GM12801 (cell line): ENCODE measurements around the gene MMP7.

Experiments used
- TF ChIP-seq, protein P1 (sequence below): IDR thresholded peaks from one replicate; pipeline ENCODE4 v1.5.1; 2011; ENCODE audit warnings: control low read depth; ENCODE audit not compliant: insufficient read length; ENCODE audit errors: extremely low read depth

MMP7 gene

DNA sequence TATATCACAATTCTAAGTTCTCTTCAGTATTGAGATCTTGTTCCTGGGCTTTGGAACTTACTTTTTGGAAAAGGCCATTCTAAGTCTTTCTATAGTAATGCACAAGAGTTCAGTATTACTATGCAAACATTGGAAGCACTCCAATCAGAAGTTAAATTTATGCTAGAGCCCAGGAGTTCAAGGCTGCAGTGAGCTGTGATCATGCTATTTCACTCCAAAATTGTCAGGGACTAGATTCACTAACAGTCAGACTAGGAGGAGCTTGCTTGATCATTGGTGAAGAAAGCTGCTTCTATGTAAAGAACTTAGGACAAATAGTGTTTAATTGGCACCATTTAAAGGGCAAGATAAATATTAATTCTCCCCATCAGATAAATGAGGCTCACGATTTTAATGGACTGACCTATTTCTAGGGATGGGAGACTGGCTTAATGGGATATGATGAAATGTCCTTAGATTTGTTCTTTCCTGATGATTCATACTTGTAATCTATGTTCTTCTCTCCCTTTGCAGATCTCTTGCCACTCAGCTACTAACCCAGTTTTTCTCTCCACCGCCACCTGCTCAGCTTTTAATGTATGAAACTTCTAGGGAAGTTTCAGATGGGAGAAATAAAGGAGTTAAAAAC, 45.3 kb downstream of the MMP7 start:
- TF ChIP-seq, protein P1, sequence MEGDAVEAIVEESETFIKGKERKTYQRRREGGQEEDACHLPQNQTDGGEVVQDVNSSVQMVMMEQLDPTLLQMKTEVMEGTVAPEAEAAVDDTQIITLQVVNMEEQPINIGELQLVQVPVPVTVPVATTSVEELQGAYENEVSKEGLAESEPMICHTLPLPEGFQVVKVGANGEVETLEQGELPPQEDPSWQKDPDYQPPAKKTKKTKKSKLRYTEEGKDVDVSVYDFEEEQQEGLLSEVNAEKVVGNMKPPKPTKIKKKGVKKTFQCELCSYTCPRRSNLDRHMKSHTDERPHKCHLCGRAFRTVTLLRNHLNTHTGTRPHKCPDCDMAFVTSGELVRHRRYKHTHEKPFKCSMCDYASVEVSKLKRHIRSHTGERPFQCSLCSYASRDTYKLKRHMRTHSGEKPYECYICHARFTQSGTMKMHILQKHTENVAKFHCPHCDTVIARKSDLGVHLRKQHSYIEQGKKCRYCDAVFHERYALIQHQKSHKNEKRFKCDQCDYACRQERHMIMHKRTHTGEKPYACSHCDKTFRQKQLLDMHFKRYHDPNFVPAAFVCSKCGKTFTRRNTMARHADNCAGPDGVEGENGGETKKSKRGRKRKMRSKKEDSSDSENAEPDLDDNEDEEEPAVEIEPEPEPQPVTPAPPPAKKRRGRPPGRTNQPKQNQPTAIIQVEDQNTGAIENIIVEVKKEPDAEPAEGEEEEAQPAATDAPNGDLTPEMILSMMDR = no peak

DNA sequence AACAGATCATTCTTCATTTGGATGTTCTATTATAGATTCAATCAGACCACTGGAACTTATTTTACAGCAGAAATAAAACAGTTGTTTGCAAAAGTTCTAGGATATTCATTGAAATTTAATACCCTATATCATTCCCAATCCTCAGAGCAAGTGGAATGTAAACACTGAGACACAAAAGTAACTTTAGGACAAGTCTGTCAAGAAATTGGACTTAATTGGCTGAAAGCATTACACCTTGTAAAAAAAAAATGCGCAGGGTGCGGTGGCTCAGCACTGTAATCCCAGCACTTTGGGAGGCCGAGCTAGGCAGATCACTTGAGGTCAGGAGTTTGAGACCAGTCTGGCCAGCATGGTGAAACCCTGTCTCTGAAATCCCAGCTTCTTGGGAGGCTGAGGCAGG, 48.1 kb downstream of the MMP7 start:
- TF ChIP-seq, protein P1 = no peak

DNA sequence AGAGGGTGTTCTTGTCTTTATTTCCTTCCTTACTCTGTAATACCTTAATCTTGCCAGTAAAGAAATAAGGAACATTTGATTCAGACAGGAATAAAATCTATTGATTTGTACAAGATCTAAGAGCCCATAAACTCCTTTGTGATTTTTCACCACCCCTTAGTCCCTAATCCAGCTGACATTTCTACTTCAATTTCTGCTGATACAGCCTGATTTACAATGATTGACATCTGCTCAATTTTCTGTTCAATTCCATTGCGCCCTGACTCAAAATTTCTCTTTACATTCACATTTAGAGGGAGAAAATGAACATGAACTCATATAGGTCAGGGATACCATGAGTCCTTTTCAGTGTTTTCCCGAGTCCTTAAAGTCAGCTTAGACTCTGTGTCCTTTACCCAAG, 50.8 kb downstream of the MMP7 start:
- TF ChIP-seq, protein P1 = no peak

DNA sequence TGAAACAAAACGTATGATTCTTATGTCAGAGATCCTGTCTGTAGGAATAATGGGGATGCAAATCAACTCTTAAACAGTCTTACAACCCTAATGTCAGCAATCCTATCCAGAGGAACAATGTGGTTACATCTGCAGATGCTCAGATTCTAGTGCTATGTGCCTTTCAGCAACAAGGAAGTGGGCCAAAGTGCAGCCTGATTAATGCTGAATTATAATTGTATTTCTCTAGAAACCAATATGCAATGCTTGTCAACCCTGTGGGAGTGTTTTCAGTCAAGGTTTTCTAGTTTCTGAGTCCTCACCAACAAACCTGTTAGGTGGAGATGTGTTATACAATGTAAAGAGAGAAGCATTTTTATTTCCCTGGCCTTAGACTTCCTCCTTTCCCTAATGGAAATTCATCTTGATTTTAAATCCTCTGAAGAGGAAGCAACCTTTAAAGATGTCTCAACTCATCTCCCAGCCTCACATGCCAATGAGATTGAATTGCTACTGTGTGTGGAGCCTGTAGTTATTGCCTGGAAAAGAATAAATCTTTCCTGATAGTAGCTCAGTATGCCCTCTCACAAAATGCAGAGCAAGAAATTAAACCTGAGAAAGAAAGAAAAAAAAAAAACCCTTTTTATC, 51.8 kb downstream of the MMP7 start:
- TF ChIP-seq, protein P1 = no peak

DNA sequence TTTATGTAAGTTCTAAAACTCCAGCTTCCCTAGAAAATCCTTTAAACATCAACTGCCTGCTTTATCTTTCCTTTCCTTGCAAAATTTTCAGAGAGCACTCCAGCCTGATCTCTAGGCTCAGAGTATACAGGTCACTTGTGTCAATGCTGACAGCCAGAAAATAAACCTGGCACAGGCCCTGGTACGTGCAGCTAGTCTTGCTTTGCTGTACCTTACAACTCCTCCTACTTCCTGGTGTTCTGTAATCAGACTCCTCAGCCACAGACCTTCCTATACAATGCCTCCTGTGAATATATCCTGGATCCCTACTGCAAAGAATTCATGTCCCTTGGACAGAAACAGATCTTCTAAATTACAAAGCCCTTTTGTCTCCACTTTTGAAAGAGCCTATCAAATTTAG, 53.7 kb downstream of the MMP7 start:
- TF ChIP-seq, protein P1 = no peak

DNA sequence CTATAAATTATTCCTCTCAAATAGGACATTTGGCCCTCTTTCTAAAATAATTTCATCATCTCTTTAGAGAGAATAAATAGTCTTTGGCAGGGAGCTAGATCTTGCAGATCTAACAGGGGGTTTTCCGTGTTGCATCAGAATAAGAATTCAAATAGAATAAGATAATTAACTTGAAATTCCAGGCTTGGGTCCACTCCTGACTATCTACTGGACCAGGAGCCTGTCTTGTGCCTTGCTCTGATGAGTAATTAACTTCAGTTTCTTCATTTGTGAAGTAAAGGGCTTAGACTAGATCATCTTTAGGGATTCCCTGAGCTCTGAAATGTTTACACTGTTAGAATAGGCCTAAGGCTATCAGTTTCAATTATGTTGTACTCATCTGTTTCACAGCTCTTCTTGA, 54.5 kb downstream of the MMP7 start:
- TF ChIP-seq, protein P1 = no peak

DNA sequence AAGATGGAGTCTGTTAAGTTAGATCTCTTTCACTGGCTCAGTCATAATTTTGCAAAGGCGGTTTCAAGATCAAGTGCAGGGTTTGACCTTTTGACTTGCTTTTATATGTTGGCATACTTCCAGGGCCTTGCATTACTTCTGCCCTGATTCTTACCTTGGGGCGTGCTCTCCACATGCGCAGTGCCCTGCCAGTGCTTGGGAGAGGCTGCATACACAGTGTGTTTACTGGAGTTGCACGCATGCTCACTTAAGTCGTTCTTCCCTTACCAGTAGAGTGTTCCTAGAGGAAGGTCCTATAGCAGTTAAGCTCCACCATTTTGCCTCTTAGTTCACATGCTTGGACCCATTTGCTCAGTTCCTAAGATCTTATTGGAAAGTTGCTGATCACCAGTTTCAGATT, 57.0 kb downstream of the MMP7 start:
- TF ChIP-seq, protein P1 = no peak
